HCT116 (cell line): ENCODE data around the gene TBXAS1. TPM values are rescaled to one million over a fixed set of nuclear protein-coding genes. Genes with fewer than 3 reads are reported as not detected.

Experiments
- ATAC-seq: fragments of 200-7000 bp; cut with Tn5 transposase; 2 replicates; pipeline ENCODE4 v1.9.1; 2020; ENCODE audit warnings: mild to moderate bottlenecking, moderate library complexity
- BruUV-seq: library from RNA; stranded (reverse); fragments of 400-500 nt; replicated peaks from 2 replicates; lab custom pipeline; 2021; lab: Mats Ljungman, UMichigan
- CTCF ChIA-PET: fragments of 300-600 bp; sonication (Branson Sonifier 250); formaldehyde crosslinking; loops from one replicate; lab custom pipeline; 2021; ENCODE audit warnings: antibody characterized with exemption; lab: Charles Lee
- POLR2A ChIA-PET: fragments of 300-600, 350-600 bp; sonication (Branson Sonifier 250); formaldehyde crosslinking; loops from one replicate; lab custom pipeline; 2021; ENCODE audit warnings: antibody characterized with exemption; lab: Charles Lee
- RAD21 ChIA-PET, 2 experiments: fragments of 300-600 bp; sonication (Branson Sonifier 250); formaldehyde crosslinking; loops; one replicate each; lab custom pipeline; 2023; ENCODE audit warnings: low total read pairs in 2 of 2; ENCODE audit not compliant: uncharacterized antibody in 2 of 2, unreplicated experiment in 2 of 2, low non-redundant PET in 1 of 2; lab: Charles Lee
- DNase-seq: peaks from one replicate; pipeline ENCODE4 v3.0.0-alpha.2; 2010; ENCODE audit warnings: low read depth, low spot score
- H2AFZ ChIP-seq: fragments of 200-600 bp; shearing (Covaris generic), sonication (generic); 2 replicates; pipeline ENCODE4 v1.6.1; 2017; ENCODE audit warnings: low read depth, mixed run types, mixed read lengths, antibody characterized with exemption, low read length; ENCODE audit not compliant: poor library complexity, severe bottlenecking
- H3K27ac ChIP-seq: 2 replicates; pipeline ENCODE4 v1.5.1; 2012; ENCODE audit warnings: low read depth, low read length
- H3K27me3 ChIP-seq: fragments of 200-600 bp; sonication (generic); 2 replicates; pipeline ENCODE4 v1.6.1; 2016; ENCODE audit warnings: mixed run types, low read length, mixed read lengths; ENCODE audit not compliant: insufficient read depth
- H3K36me3 ChIP-seq, 2 experiments: fragments of 200-500 bp in 1 of 2; fragments of 200-600 bp in 1 of 2; sonication (Bioruptor generic) in 1 of 2; sonication (generic) in 1 of 2; 2 replicates each; pipeline versions ENCODE4 v1.5.1 to v1.6.1; 2014 to 2016; ENCODE audit warnings: low read length in 2 of 2, inconsistent platforms in 1 of 2, mixed read lengths in 1 of 2, mixed run types in 1 of 2; ENCODE audit not compliant: insufficient read depth in 2 of 2, control insufficient read depth in 1 of 2
- H3K4me1 ChIP-seq, 2 experiments: fragments of 200-600 bp in 1 of 2; sonication (generic) in 1 of 2; 2 replicates each; pipeline versions ENCODE4 v1.5.1 to v1.6.1; 2012 to 2017; ENCODE audit warnings: low read length in 2 of 2, inconsistent platforms in 1 of 2, mild to moderate bottlenecking in 1 of 2, mixed read lengths in 1 of 2, mixed run types in 1 of 2, moderate library complexity in 1 of 2; ENCODE audit not compliant: insufficient read depth in 2 of 2, control insufficient read depth in 1 of 2
- H3K4me2 ChIP-seq: fragments of 200-600 bp; sonication (generic); 2 replicates; pipeline ENCODE4 v1.6.1; 2017; ENCODE audit warnings: mixed run types, low read length, mixed read lengths
- H3K4me3 ChIP-seq, 2 experiments: fragments of 200-600 bp in 1 of 2; sonication (generic) in 1 of 2; replicated peaks in 1 of 2; 2 replicates each; pipeline ENCODE4 v1.5.1; 2011 to 2016; ENCODE audit warnings: low read length in 2 of 2, control low read depth in 1 of 2, low read depth in 1 of 2, mild to moderate bottlenecking in 1 of 2, mixed read lengths in 1 of 2, mixed run types in 1 of 2
- H3K79me2 ChIP-seq: fragments of 200-600 bp; sonication (generic); 2 replicates; pipeline ENCODE4 v1.6.1; 2017; ENCODE audit warnings: mild to moderate bottlenecking, mixed run types, low read length, moderate library complexity, mixed read lengths; ENCODE audit not compliant: insufficient read depth
- H3K9ac ChIP-seq: fragments of 200-600 bp; sonication (generic); 2 replicates; pipeline ENCODE4 v1.6.1; 2016; ENCODE audit warnings: low read length, mixed read lengths
- H3K9me2 ChIP-seq: fragments of 200-600 bp; sonication (generic), shearing (Covaris generic); 2 replicates; pipeline ENCODE4 v1.6.1; 2017; ENCODE audit warnings: mixed run types, mild to moderate bottlenecking, moderate library complexity; ENCODE audit not compliant: insufficient read depth
- H3K9me3 ChIP-seq, 2 experiments: fragments of 200-500 bp in 1 of 2; fragments of 200-600 bp in 1 of 2; sonication (Bioruptor generic) in 1 of 2; sonication (generic) in 1 of 2; 2 replicates each; pipeline ENCODE4 v1.6.1; 2014 to 2017; ENCODE audit warnings: low read length in 2 of 2, mixed read lengths in 2 of 2, inconsistent platforms in 1 of 2, low read depth in 1 of 2, mild to moderate bottlenecking in 1 of 2, mixed run types in 1 of 2, moderate library complexity in 1 of 2; ENCODE audit not compliant: control insufficient read depth in 1 of 2, insufficient read depth in 1 of 2
- H4K20me1 ChIP-seq: fragments of 200-600 bp; sonication (generic), shearing (Covaris generic); 2 replicates; pipeline ENCODE4 v1.6.1; 2017; ENCODE audit warnings: mixed run types, mild to moderate bottlenecking, moderate library complexity; ENCODE audit not compliant: insufficient read depth
- CBX3 ChIP-seq: IDR thresholded peaks from 2 replicates; pipeline ENCODE4 v1.6.1; 2012; ENCODE audit warnings: low read depth
- EGR1 ChIP-seq: IDR thresholded peaks from 2 replicates; pipeline ENCODE4 v1.6.1; 2012; ENCODE audit warnings: low read depth
- ELF1 ChIP-seq: IDR thresholded peaks from 2 replicates; pipeline ENCODE4 v1.6.1; 2012; ENCODE audit warnings: low read depth, borderline replicate concordance
- FOSL1 ChIP-seq: IDR thresholded peaks from 2 replicates; pipeline ENCODE4 v1.6.1; 2012; ENCODE audit warnings: low read depth
- JUND ChIP-seq: IDR thresholded peaks from 2 replicates; pipeline ENCODE4 v1.6.1; 2012
- POLR2A ChIP-seq: IDR thresholded peaks from 2 replicates; pipeline ENCODE4 v1.7.0; 2011; ENCODE audit warnings: borderline replicate concordance; ENCODE audit not compliant: insufficient read depth, insufficient read length; ENCODE audit errors: extremely low read depth
- POLR2AphosphoS5 ChIP-seq: IDR thresholded peaks from 2 replicates; pipeline ENCODE4 v1.6.1; 2011; ENCODE audit warnings: mild to moderate bottlenecking, low read depth, low read length, moderate library complexity
- RAD21 ChIP-seq: IDR thresholded peaks from 2 replicates; pipeline ENCODE4 v1.6.1; 2012; ENCODE audit warnings: low read depth, mild to moderate bottlenecking
- SIN3A ChIP-seq: IDR thresholded peaks from 2 replicates; pipeline ENCODE4 v1.6.1; 2012; ENCODE audit warnings: low read depth
- YY1 ChIP-seq: IDR thresholded peaks from 2 replicates; pipeline ENCODE4 v1.6.1; 2011; ENCODE audit warnings: low read length, low read depth, moderate library complexity, mild to moderate bottlenecking; ENCODE audit not compliant: insufficient replicate concordance; ENCODE audit errors: extremely low read depth
- intact Hi-C: fragments of 100-400 bp; cut with micrococcal nuclease; formaldehyde crosslinking; loops from 2 replicates; pipeline ENCODE4 v1.10.0; 2022
- total RNA-seq: library from RNA; stranded (reverse); gene quantifications from one replicate; pipeline ENCODE4 v1.2.1, GENCODE V29; 2021; ENCODE audit not compliant: unreplicated experiment
- TF ChIP-seq, protein P1 (sequence below): IDR thresholded peaks from 2 replicates; pipeline ENCODE4 v1.6.1; 2012
- TF ChIP-seq, protein P2 (sequence below): IDR thresholded peaks from 2 replicates; pipeline ENCODE4 v1.6.1; 2012
- TF ChIP-seq, protein P3 (sequence below), 3 experiments: fragments of 200-600 bp in 1 of 3; sonication (generic) in 1 of 3; IDR thresholded peaks in 2 of 3; conservative IDR thresholded peaks in 1 of 3; 2 replicates each; pipeline ENCODE4 v1.5.1; 2012 to 2017; ENCODE audit warnings: low read depth in 2 of 3, low read length in 2 of 3, antibody characterized with exemption in 1 of 3, borderline replicate concordance in 1 of 3, control low read depth in 1 of 3, mild to moderate bottlenecking in 1 of 3, mixed read lengths in 1 of 3, mixed run types in 1 of 3, moderate library complexity in 1 of 3; ENCODE audit not compliant: insufficient read depth in 1 of 3

The TBXAS1 gene
- total RNA-seq, 1 experiment from 2014 or later, result 1.4 TPM

DNA sequence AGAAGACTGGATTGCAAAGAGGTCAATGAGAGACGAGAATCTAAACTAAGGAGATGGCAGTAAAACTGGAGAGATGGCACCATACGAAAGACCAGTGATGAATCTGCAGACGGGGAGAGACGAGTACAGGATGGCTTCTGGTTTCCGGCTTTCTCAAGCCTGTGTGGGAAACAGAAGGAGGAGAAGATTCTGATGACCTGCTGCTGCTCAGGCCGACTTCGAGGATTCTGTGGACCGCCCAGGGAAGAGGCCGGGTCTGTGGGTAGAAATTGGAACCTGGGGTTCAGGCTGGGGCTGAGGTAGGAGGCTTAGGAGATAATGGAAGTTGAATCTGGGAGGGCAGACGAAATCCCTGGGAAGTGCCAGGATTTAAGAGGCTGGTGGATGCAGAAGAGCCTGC lies 185.1 kb downstream of the TBXAS1 start:
- H3K4me1 ChIP-seq, result no peaks in the 10 kb centered on the region
- intact Hi-C loops, result no loop called here
- TF ChIP-seq YY1 (no peak), POLR2AphosphoS5 (no peak), POLR2A (no peak), RAD21 (no peak), ELF1 (no peak), FOSL1 (no peak), JUND (no peak), EGR1 (no peak), CBX3 (no peak), SIN3A (no peak)
- TF ChIP-seq, protein P1, sequence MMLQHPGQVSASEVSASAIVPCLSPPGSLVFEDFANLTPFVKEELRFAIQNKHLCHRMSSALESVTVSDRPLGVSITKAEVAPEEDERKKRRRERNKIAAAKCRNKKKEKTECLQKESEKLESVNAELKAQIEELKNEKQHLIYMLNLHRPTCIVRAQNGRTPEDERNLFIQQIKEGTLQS, result no peak
- TF ChIP-seq, protein P2, sequence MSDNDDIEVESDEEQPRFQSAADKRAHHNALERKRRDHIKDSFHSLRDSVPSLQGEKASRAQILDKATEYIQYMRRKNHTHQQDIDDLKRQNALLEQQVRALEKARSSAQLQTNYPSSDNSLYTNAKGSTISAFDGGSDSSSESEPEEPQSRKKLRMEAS, result no peak
- TF ChIP-seq, protein P3, sequence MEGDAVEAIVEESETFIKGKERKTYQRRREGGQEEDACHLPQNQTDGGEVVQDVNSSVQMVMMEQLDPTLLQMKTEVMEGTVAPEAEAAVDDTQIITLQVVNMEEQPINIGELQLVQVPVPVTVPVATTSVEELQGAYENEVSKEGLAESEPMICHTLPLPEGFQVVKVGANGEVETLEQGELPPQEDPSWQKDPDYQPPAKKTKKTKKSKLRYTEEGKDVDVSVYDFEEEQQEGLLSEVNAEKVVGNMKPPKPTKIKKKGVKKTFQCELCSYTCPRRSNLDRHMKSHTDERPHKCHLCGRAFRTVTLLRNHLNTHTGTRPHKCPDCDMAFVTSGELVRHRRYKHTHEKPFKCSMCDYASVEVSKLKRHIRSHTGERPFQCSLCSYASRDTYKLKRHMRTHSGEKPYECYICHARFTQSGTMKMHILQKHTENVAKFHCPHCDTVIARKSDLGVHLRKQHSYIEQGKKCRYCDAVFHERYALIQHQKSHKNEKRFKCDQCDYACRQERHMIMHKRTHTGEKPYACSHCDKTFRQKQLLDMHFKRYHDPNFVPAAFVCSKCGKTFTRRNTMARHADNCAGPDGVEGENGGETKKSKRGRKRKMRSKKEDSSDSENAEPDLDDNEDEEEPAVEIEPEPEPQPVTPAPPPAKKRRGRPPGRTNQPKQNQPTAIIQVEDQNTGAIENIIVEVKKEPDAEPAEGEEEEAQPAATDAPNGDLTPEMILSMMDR (IDR thresholded peaks at IDR 0.05 in 2 of 3, conservative IDR thresholded peaks at IDR 0.05 in 1 of 3; ENCODE audit: borderline replicate concordance in 1 of 3, insufficient read depth in 1 of 3, low read depth in 2 of 3, low read length in 2 of 3), result no peak
- H2AFZ ChIP-seq, result no peak overlapping the region
- DNase-seq (no peak), ATAC-seq (no peak)
- BruUV-seq, result no TSS peak
- no peak overlapping the region for H3K4me3 ChIP-seq
- CTCF ChIA-PET, result no interaction called here
- H3K4me2 ChIP-seq, result no peak overlapping the region
- H3K36me3 ChIP-seq, result no peaks in the 10 kb centered on the region
- H3K27me3 ChIP-seq, result no peaks in the 10 kb centered on the region
- H4K20me1 ChIP-seq, result no peaks in the 10 kb centered on the region
- RAD21 ChIA-PET, result no interaction called here
- H3K9me3 ChIP-seq, result no peaks in the 10 kb centered on the region
- H3K79me2 ChIP-seq, result no peaks in the 10 kb centered on the region
- H3K27ac ChIP-seq, result no peak overlapping the region
- no peak overlapping the region for H3K9ac ChIP-seq
- no peaks in the 10 kb centered on the region for H3K9me2 ChIP-seq
- POLR2A ChIA-PET, result no interaction called here
